Psoas muscle (tissue), 8 donors: ENCODE measurements around the gene PGPEP1. TPM values are rescaled to one million over a fixed set of nuclear protein-coding genes. Genes with fewer than 3 reads are reported as not detected.

Experiments
- ATAC-seq, 4 donors: fragments of 200-7000 bp; cut with Tn5 transposase; one replicate each; pipeline ENCODE4 v1.9.1; 2020; ENCODE audit warnings: moderate library complexity in 3 of 4, mild to moderate bottlenecking in 2 of 4
- DNase-seq, 2 donors: peaks; one replicate each; pipeline ENCODE4 v3.0.0-alpha.2; 2020
- H3K27ac ChIP-seq: fragments of 200-600 bp; one replicate; pipeline ENCODE4 v1.8.0; 2022
- H3K27me3 ChIP-seq, 3 donors: fragments of 200-600 bp in 1 of 3; one replicate each; pipeline versions ENCODE4 v1.6.1 to v1.8.0; 2013 to 2022; ENCODE audit warnings: low read length in 2 of 3, mild to moderate bottlenecking in 2 of 3, moderate library complexity in 1 of 3; ENCODE audit not compliant: insufficient read depth in 3 of 3
- H3K36me3 ChIP-seq, 2 donors: fragments of 200-600 bp in 1 of 2; one replicate each; pipeline versions ENCODE4 v1.6.1 to v1.8.0; 2013 to 2022; ENCODE audit warnings: low read depth in 1 of 2, mild to moderate bottlenecking in 1 of 2, moderate library complexity in 1 of 2; ENCODE audit not compliant: insufficient read depth in 1 of 2
- H3K4me1 ChIP-seq: fragments of 200-600 bp; one replicate; pipeline ENCODE4 v1.8.0; 2022
- H3K4me3 ChIP-seq: fragments of 200-600 bp; one replicate; pipeline ENCODE4 v1.8.0; 2022; ENCODE audit warnings: mild to moderate bottlenecking
- H3K9me3 ChIP-seq: fragments of 200-600 bp; one replicate; pipeline ENCODE4 v1.8.0; 2022
- CTCF ChIP-seq: fragments of 200-600 bp; IDR thresholded peaks from one replicate; pipeline ENCODE4 v1.8.0; 2022; ENCODE audit warnings: antibody characterized with exemption
- WGBS, 3 donors: extraction: QIAGEN DNeasy Blood & Tissue Kit; methylation state at CpG; one replicate each; pipeline versions ENCODE4 v1.1.6 to v1.1.7; 2013; 5-methylcytosine and 5-hydroxymethylcytosine counted together
- intact Hi-C, 2 donors: fragments of 100-400 bp; cut with DNase I; formaldehyde crosslinking; loops; one replicate each; pipeline versions ENCODE4 v1.11.0 to v1.14.2; 2022
- long read RNA-seq, 2 donors: library from polyadenylated mRNA; unstranded; transcript quantifications; one replicate each; pipeline ENCODE4 v2.0.0, GENCODE V29; 2021
- polyA plus RNA-seq, 3 donors: library from polyadenylated mRNA; stranded (reverse); fragments of 200-250 nt; gene quantifications; one replicate each; pipeline ENCODE4 v1.2.3, GENCODE V29; 2013
- total RNA-seq, 4 donors: library from RNA; stranded (reverse); fragmentation: NEBNext Ultra II Directional in 2 of 4; extraction: Animal tissue kit (Norgen Biotek cat#: 25700) in 2 of 4; gene quantifications; one replicate each; pipeline versions ENCODE4 v1.2.1 to v1.2.4, GENCODE V29; 2021 to 2023
- donor health status: healthy with polysubstance abuse.
- donor health status: DM: no; HTN: no; CAD: no; lungs with moderate emphysema.
- donor health status: Bipolar disorder and iron deficiency.
- donor health status: healthy.
- donor health status: DM: yes; HTN: yes; CAD: no.
- donor health status: DM: no; HTN: no; CAD: no.
- donor health status: DM: no; HTN: no; CAD: no.
- donor health status: DM: yes; HTN: yes; CAD: no.

Gene PGPEP1
- total RNA-seq (10 to 100 TPM; 18.3 to 47.8 (median 31.7) TPM), polyA plus RNA-seq (10 to 100 TPM in 1 of 3 donors, 1 to 10 TPM in 2; 8.0 to 13.8 (median 9.1) TPM)
- long read RNA-seq, donor 1, partial matches to known transcripts = 0 of 2 reads
- long read RNA-seq, donor 1, other reads (novel, unspliced or antisense) = 2 of 2 reads
- long read RNA-seq, donor 2, full-length matches to known transcripts = 3 of 9 reads
- long read RNA-seq, donor 2, partial matches to known transcripts = 0 of 9 reads
- long read RNA-seq, donor 2, other reads (novel, unspliced or antisense) = 6 of 9 reads

DNA sequence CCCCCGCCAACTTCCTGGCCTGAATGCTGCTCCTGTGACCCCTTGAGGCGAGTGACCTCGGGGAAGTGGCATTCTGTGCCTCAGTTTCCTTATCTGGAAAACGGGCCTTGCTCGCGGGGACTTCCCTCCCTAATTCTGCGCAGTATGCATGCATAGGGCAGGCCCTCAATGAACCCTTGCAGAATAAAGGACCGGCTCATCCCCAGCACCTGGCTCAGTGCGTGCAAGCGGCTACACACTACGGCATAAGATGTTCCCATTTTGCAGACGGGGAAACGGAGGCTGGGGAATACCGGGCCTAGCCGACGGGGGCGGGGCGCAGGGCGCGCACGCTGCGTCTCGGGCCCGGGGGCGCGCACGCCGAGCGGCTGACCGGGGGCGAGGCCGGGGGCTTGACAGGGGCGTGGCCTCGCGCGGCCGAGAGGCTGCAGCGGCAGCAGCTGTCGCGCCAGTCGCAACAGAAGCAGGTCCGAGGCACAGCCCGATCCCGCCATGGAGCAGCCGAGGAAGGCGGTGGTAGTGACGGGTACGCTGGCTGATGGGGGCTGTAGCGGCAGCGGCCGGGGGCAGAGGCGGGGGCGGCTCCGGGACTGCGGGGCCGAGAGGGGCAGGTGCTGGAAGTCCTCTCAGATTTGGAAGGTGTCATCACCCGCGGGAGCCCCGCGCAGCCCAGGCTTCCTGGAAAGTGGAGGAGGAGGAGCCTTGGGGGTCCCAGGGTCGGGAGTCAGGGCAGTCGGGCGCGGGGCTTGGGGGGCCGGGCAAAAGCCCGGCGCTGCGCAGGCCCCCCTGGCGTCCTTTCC lies at the start of gene PGPEP1:
Gene PGPEP1, plus strand, starts transcription at position 409 of the 800 bp plus-strand sequence. Its CDS starts 84 bp downstream, at position 493.
- Histone ChIP-seq H3K27ac (peak within 1 kb of the TSS; percentile 91), H3K4me1 (peaks cover 11% of the 10 kb centered on the region), H3K4me3 (peak within 1 kb of the TSS; percentile 90), H3K36me3 (peaks cover 0 to 16% of the 10 kb centered on the region in 2 donors), H3K27me3 (no peaks in the 10 kb centered on the region), H3K9me3 (no peaks in the 10 kb centered on the region)
- ATAC-seq (peak; percentile 75 to 85 (median 80)), DNase-seq (peak; percentile 77 to 84)
- intact Hi-C loops = no loop called here
- 4 to 8% (median 5%) methylated on average over 56 to 69 of the region's 69 CpGs for WGBS, 3 donors
- TF ChIP-seq CTCF = no peak

- Histone ChIP-seq H3K27me3 (no peaks in the 10 kb centered on the region), H3K27ac (peak overlapping the region; percentile 97), H3K4me1 (peaks cover 14% of the 10 kb centered on the region), H3K36me3 (no peaks in the 10 kb centered on the region), H3K4me3 (peak overlapping the region; percentile 83), H3K9me3 (no peaks in the 10 kb centered on the region)
- no peak for TF ChIP-seq CTCF
- ATAC-seq (no peak), DNase-seq (peak in 1 of 2 donors; percentile 40)
- WGBS, 3 donors = 48 to 55% (median 48%) methylated on average over 20 to 21 of the region's 21 CpGs
- intact Hi-C loops = no loop called here
Observed at GRCh38 chr19:18291019-18291524, 49.3 kb upstream of the PGPEP1 start.

GRCh38 chr19:18291590-18292461 lies 48.6 kb upstream of the PGPEP1 start:
- WGBS, 3 donors = 1 to 6% (median 3%) methylated on average over 51 to 75 of the region's 75 CpGs
- ATAC-seq (peak; percentile 68 to 79 (median 73)), DNase-seq (peak; percentile 86 to 89)
- TF ChIP-seq CTCF = no peak
- Histone ChIP-seq H3K4me3 (peak overlapping the region; percentile 83), H3K9me3 (no peaks in the 10 kb centered on the region), H3K27ac (peak overlapping the region; percentile 97), H3K27me3 (no peaks in the 10 kb centered on the region), H3K4me1 (peaks cover 14% of the 10 kb centered on the region), H3K36me3 (no peaks in the 10 kb centered on the region)
- intact Hi-C loops = no loop called here

- no peak for DNase-seq
- 0 to 1% (median 1%) methylated on average over 18 to 20 of the region's 20 CpGs for WGBS, 3 donors
- Histone ChIP-seq H3K4me1 (peaks cover 14% of the 10 kb centered on the region), H3K27ac (peak overlapping the region; percentile 97), H3K9me3 (no peaks in the 10 kb centered on the region), H3K4me3 (peak overlapping the region; percentile 83), H3K27me3 (no peaks in the 10 kb centered on the region), H3K36me3 (no peaks in the 10 kb centered on the region)
- ATAC-seq = no peak
- intact Hi-C loops = no loop called here
- no peak for TF ChIP-seq CTCF
Observed at GRCh38 chr19:18292462-18292809, 48.0 kb upstream of the PGPEP1 start.
